Measurements from ENCODE around the gene ACSM2A.

DNA sequence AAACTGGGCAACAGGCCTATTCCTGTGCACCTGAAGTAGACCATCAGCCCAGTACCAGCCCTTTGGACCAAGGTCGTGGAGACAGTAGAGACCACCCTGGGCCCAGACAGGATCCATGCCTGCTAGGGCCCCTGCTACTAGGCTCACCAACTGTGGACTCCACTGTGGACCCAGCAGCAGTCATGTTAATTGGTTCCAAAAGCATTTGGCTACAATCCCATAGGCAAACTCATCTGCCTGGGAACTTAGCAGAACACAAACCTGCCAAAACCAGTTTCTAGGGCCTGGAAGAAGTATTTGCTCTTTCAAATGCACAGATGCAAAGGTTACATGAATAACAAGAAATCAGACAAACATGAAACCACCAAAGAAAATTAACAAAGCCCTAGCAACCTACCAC, 53.1 kb downstream of the ACSM2A start:
- TF ChIP-seq, protein P1, sequence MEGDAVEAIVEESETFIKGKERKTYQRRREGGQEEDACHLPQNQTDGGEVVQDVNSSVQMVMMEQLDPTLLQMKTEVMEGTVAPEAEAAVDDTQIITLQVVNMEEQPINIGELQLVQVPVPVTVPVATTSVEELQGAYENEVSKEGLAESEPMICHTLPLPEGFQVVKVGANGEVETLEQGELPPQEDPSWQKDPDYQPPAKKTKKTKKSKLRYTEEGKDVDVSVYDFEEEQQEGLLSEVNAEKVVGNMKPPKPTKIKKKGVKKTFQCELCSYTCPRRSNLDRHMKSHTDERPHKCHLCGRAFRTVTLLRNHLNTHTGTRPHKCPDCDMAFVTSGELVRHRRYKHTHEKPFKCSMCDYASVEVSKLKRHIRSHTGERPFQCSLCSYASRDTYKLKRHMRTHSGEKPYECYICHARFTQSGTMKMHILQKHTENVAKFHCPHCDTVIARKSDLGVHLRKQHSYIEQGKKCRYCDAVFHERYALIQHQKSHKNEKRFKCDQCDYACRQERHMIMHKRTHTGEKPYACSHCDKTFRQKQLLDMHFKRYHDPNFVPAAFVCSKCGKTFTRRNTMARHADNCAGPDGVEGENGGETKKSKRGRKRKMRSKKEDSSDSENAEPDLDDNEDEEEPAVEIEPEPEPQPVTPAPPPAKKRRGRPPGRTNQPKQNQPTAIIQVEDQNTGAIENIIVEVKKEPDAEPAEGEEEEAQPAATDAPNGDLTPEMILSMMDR (IDR thresholded peaks at IDR 0.05) = no peak
- no peak for TF ChIP-seq POLR2A (IDR thresholded peaks at IDR 0.05)
